Vagina (tissue), 2 donors: ENCODE data around the gene TMEM132C. TPM values are rescaled to one million over a fixed set of nuclear protein-coding genes. Genes with fewer than 3 reads are reported as not detected.

Source experiments
- DNase-seq, 2 donors: peaks; one replicate each; pipeline ENCODE4 v3.0.0-alpha.2; 2017; ENCODE audit errors: extremely low spot score in 2 of 2
- H3K27ac ChIP-seq: fragments of 200-600 bp; sonication (generic); one replicate; pipeline ENCODE4 v1.5.1; 2019
- H3K27me3 ChIP-seq: fragments of 200-600 bp; sonication (generic); one replicate; pipeline ENCODE4 v1.5.1; 2019
- H3K36me3 ChIP-seq, 2 donors: fragments of 200-600 bp; sonication (generic); one replicate each; pipeline ENCODE4 v1.5.1; 2017 to 2019
- H3K4me1 ChIP-seq: fragments of 200-600 bp; sonication (generic); one replicate; pipeline ENCODE4 v1.5.1; 2019
- H3K4me3 ChIP-seq, 2 donors: fragments of 200-600 bp; sonication (generic); 1 replicate in 1 of 2; 2 replicates in 1 of 2; pipeline ENCODE4 v1.5.1; 2016 to 2019
- H3K9me3 ChIP-seq: fragments of 200-600 bp; sonication (generic); one replicate; pipeline ENCODE4 v1.5.1; 2019
- CTCF ChIP-seq, 3 experiments: fragments of 450-650 bp in 2 of 3; fragments of 200-600 bp in 1 of 3; sonication (generic) in 1 of 3; IDR thresholded peaks; one replicate each; pipeline ENCODE4 v1.5.1; 2017 to 2019; ENCODE audit warnings: antibody characterized with exemption in 3 of 3, mild to moderate bottlenecking in 2 of 3, moderate library complexity in 2 of 3
- POLR2A ChIP-seq, 2 donors: fragments of 450-650 bp; IDR thresholded peaks; one replicate each; pipeline ENCODE4 v1.6.1; 2017; ENCODE audit warnings: antibody characterized with exemption in 2 of 2, mild to moderate bottlenecking in 2 of 2, moderate library complexity in 2 of 2
- POLR2AphosphoS5 ChIP-seq, 2 donors: sonication (generic); formaldehyde crosslinking; IDR thresholded peaks; one replicate each; pipeline ENCODE4 v1.9.0; 2017; ENCODE audit warnings: antibody characterized with exemption in 2 of 2, mild to moderate bottlenecking in 2 of 2, low read depth in 1 of 2; ENCODE audit not compliant: insufficient read depth in 1 of 2
- intact Hi-C: fragments of 100-400 bp; cut with DNase I; formaldehyde crosslinking; loops from one replicate; pipeline ENCODE4 v1.15.1; 2023
- total RNA-seq: library from RNA; depleted of rRNA; stranded (reverse); fragments of >200 nt; gene quantifications from one replicate; pipeline ENCODE4 v1.2.3, GENCODE V29; 2016

The TMEM132C gene
- total RNA-seq, 1 donor from 2014 or later, result 20.6 TPM

DNA sequence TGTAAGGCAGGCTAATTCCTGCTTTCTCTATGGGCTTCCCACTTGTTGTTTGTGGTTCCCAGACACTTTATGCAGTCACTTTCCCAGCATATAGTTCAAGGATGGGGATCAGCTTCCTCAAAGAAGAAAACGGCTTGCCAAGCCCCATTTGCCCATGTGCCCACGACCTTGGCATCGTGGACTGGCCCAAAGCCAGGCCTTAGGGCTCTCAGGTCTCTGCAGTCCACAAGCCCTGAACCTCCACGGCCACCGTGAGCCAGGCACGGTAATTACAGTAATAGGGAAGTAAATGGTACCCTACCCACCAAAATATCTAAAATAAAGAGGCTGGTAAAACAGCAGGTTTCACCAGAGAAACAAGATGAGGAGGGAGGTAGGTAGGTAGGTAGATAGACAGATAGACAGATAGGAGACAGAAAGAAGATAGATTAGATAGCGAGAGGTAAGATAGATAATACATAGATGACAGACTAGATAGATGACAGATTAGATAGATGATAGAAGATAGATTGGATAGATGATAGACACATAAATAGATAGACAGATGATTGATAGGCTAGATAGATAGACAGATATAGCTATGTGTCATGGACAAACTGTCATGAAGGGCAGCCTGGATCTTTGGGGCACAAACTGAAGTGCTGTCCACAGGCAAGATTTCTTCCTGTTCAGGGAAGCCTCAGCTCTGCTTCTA is 393.7 kb downstream of the TMEM132C start:
- no peak for DNase-seq
- H3K4me1 ChIP-seq, result no peaks in the 10 kb centered on the region
- H3K9me3 ChIP-seq, result no peaks in the 10 kb centered on the region
- TF ChIP-seq POLR2A (IDR thresholded peaks at IDR 0.05) (no peak), POLR2AphosphoS5 (IDR thresholded peaks at IDR 0.05; ENCODE audit: insufficient read depth in 1 of 2, low read depth in 1 of 2) (no peak), CTCF (IDR thresholded peaks at IDR 0.05) (no peak)
- H3K27me3 ChIP-seq, result no peaks in the 10 kb centered on the region
- H3K4me3 ChIP-seq, result no peak overlapping the region
- peak overlapping the region; percentile 24 for H3K27ac ChIP-seq
- H3K36me3 ChIP-seq, result no peaks in the 10 kb centered on the region
- intact Hi-C loops, result no loop called here

DNA sequence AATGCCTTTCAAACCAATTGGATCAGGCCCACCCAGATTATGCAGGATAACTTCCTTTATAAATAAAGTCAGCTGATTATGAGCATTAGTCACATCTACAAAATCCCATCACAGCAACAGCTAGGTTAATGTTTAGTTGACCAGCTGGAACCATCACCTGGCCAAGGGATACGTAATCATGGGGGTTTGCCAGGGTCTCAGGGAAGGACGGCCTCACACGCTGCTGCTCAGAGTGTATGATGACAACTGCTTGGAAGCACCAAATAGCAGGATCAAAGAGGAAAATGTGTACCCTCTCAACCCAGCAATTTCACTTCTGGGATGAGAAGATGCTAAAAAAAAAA is 394.2 kb downstream of the TMEM132C start:
- no peaks in the 10 kb centered on the region for H3K4me1 ChIP-seq
- DNase-seq, result no peak
- intact Hi-C loops, result no loop called here
- no peak overlapping the region for H3K4me3 ChIP-seq
- no peaks in the 10 kb centered on the region for H3K27me3 ChIP-seq
- H3K27ac ChIP-seq, result peak overlapping the region; percentile 24
- no peaks in the 10 kb centered on the region for H3K9me3 ChIP-seq
- no peaks in the 10 kb centered on the region for H3K36me3 ChIP-seq
- no peak for TF ChIP-seq POLR2AphosphoS5 (IDR thresholded peaks at IDR 0.05; ENCODE audit: insufficient read depth in 1 of 2, low read depth in 1 of 2)
- no peak for TF ChIP-seq CTCF (IDR thresholded peaks at IDR 0.05)
- no peak for TF ChIP-seq POLR2A (IDR thresholded peaks at IDR 0.05)

DNA sequence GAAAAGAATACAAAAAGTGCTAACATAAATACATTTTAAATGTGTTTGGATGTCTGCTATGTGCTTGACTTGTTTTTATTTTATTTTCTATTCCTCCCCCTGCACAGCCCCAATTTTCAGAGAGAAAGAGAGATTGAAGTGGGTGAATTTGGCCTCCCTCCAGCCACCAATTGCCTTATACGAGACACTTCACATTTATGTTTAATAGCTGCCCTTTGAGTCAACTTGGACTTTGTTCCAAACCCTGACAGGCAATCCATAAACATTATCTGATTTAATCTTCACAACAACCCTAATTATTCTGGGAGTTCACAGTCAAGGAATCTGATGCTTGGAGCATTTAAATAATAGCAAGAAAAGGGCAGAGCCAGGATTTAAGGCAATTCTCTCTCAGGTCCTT is 395.1 kb downstream of the TMEM132C start:
- no peak overlapping the region for H3K4me3 ChIP-seq
- no peaks in the 10 kb centered on the region for H3K36me3 ChIP-seq
- no peak for DNase-seq
- no peak overlapping the region for H3K27ac ChIP-seq
- intact Hi-C loops, result no loop called here
- no peak for TF ChIP-seq POLR2AphosphoS5 (IDR thresholded peaks at IDR 0.05; ENCODE audit: insufficient read depth in 1 of 2, low read depth in 1 of 2)
- no peak for TF ChIP-seq CTCF (IDR thresholded peaks at IDR 0.05)
- no peak for TF ChIP-seq POLR2A (IDR thresholded peaks at IDR 0.05)
- H3K27me3 ChIP-seq, result no peaks in the 10 kb centered on the region
- no peaks in the 10 kb centered on the region for H3K9me3 ChIP-seq
- H3K4me1 ChIP-seq, result no peaks in the 10 kb centered on the region

DNA sequence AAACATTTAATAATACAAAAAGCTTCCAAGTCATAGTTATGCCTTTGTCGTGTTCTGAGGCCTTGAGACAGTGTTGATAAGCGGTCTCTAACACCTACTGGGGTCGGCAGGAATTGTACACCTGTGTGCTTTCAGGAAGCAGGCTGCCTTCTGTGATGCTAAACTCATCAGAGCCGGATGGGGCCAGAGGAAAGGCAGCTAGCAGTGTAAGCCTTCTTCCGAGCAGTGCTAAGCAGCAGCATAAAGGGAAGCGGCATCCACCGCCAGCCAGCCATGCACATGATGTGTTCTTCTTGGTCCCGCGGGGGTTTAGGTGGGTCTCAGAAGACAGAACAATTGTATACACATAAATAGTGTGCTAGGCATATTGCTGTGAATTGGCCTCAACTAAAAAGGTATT is 397.5 kb downstream of the TMEM132C start:
- no peak for DNase-seq
- Histone ChIP-seq H3K4me3 (no peak overlapping the region), H3K36me3 (no peaks in the 10 kb centered on the region), H3K27ac (no peak overlapping the region), H3K9me3 (no peaks in the 10 kb centered on the region), H3K27me3 (no peaks in the 10 kb centered on the region), H3K4me1 (no peaks in the 10 kb centered on the region)
- TF ChIP-seq POLR2AphosphoS5 (IDR thresholded peaks at IDR 0.05; ENCODE audit: insufficient read depth in 1 of 2, low read depth in 1 of 2) (no peak), CTCF (IDR thresholded peaks at IDR 0.05) (no peak), POLR2A (IDR thresholded peaks at IDR 0.05) (no peak)
- intact Hi-C loops, result no loop called here

GRCh38 chr12:128667193-128667592 is 400.2 kb downstream of the TMEM132C start:
- Histone ChIP-seq H3K4me3 (no peak overlapping the region), H3K36me3 (peaks cover 0 to 7% of the 10 kb centered on the region in 2 donors), H3K27ac (no peak overlapping the region), H3K9me3 (no peaks in the 10 kb centered on the region), H3K27me3 (no peaks in the 10 kb centered on the region), H3K4me1 (no peaks in the 10 kb centered on the region)
- TF ChIP-seq CTCF (IDR thresholded peaks at IDR 0.05) (no peak), POLR2AphosphoS5 (IDR thresholded peaks at IDR 0.05; ENCODE audit: insufficient read depth in 1 of 2, low read depth in 1 of 2) (no peak), POLR2A (IDR thresholded peaks at IDR 0.05) (no peak)
- DNase-seq, result no peak
- intact Hi-C loops, result no loop called here
